ENCODE measurements around the gene AHR.

AHR gene

DNA sequence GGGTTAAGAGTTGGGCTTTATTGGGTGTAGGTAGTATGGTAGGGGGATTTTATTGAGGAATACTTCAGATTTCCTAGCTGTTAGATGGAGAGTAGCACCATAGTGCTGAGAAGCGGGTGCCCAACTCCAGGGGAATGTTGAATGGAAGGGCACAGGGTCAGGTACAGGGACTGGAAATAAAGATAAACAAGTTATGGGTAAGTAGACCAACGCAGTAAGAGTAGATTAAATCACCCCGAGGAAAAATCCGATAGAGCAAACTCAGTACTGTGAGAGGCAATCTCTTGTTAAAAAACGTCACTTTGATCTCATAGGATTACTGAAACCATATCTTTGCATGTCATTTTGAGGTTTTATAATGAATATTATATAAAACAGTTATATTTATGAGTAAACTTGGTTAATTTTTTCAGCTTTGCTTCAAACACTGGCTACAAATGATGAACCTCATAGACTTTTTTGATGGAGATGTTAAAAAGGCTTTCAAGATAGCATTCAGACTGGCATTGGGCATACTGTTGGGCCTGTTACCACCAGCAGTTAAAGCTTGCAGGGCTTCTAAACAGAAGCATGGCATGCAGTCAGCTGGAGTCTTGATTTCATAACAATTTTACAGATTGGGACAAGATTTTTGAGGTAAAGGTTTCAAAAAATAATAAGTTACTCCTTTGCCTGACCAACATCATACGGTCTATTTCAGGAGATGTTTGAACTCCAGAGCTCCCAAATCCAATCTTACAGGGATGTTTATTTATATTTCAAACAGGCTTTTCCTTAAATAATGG, 7.1 kb downstream of the AHR start:
- DNase-seq: no peak

DNA sequence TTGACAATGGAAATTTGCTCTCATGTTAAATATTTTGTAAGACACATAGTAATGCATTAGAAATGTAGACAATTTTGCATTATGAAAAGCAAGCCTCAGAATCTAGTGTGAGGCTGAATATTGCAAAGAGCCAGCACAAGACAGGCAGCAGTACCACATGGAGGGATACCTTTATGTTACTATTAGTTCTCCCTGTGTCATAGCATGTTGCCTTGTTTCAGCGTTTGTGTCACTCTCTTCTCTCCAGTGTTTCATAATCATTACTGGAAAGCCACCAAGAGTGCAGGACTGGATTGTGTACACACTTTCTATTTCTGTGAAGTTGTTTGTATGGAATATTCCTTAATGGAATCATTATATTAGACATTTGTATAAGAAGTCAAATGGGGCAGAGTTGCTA, 8.5 kb downstream of the AHR start:
- no peak for DNase-seq

DNA sequence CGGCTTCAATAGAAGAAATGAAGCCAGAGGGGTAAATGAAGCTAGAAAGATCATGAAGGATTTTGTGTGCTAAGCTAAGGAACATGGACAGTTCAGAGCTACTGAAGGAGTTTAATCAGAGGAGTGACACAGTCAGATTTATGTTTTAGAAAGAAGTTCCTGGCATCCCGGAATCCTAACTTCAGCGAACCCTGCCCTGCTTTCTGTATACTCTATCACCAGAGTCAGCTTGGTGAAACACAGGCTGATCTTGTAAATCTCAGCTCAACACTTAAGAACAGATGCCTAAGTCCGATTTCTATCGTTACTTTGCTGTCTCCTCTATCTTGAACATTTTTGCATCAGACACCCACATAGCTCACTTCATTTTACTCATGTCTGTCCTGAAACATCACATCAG, 9.1 kb downstream of the AHR start:
- no peak for DNase-seq

DNA sequence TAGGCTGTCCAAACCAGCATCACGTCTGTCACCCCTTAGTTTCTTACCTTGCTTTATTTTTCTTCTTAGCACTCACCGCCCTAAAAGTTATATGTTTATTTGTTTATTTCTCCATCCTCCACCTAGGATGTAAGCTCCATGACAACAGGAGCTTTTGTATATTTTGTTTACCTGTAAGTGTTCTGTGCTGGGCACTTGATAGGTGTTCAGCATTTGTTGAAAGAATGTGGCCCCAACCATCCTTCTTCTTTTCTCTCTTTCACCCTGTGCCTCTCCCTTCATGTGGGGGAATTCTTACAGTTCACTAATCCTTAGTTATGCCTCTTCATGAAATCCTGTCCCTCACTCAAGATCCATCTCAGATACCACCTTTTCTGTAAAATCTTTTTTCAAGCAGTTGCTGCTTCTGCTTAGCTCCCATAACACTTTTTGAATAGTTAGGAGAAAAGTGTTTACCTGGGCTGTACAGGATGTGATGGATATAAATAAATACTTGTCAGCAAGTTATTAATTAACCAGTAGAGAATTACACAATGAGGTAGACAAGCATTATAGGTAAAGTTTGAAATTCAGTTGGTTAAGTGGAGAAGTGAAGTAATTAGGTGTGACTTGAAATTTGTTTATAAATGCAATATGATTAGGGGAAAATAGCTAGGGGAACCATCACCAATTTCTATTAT, 9.7 kb downstream of the AHR start:
- DNase-seq: no peak

DNA sequence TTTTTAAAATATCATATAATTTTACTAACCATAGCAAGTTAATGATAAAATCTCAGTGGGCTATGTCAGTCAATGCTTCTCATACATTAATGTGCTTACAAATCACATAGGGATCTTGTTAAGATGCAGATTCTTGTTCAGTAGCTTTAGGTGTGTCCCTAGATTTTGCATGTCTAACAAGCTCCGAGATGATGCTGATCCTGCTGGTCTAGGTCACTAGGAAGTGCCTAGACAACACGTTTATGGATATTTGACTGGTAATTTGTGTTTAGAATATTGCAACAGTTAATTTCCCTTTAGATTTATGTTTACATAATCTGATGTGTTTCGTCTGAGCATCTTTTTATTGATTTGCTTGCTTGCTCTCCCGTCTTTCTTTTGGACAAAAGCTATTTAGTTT, 12.7 kb downstream of the AHR start:
- no peak for DNase-seq

DNA sequence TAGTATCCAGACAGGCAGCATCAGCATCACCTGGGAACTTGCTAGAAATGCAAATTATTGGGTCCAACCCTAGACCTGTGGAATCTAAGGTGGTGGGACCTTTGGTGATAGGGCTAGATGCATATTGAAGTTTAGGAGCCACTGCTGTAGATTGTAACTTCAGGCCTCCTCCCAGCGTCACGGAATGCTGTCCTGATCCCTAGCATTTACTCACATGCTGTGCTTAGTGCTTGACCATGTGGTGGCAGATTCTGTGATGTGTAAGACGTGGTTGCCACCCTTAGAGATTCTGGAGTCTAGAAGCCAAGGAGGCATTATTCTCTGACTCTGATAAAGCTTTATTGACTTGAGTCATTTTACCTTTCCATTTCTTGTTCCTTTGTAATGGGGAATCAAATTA, 13.5 kb downstream of the AHR start:
- no peak for DNase-seq

DNA sequence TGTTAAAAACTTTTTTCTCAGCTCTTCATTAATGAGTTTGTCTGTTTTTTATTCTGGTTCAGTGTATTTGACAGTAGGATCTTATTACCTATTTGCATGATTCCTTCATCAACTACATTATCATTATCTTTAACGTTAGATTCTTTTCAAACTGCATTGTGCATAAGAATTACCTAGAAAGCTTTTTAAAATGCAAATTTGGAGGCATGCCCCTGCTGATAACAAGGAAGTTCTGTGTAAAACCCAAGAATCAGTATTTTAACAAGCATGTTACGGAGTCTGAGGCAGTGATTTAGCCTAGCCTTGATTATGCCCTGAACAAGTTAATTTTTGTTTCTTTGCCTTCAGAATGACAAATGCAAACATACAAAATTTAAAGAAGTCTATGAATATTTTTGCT, 14.2 kb downstream of the AHR start:
- no peak for DNase-seq

DNA sequence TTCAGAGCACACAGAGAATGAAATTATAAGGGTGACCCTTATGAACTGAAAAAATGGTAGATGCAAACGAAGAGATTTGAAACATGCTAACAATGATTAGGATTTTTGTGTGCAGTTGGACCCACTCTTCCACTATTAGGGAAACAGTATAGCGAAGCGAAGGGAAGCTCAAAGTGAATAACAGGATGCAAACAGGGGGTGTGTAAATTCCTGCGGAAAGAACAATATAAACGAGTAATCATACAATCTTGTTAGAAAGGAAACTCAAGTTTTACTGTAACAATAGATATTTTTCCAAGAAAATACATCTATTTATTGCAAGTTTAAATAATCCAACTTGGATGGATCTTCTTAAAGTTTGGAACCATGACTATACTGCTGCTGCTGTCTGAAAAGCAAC, 14.7 kb downstream of the AHR start:
- DNase-seq: no peak

DNA sequence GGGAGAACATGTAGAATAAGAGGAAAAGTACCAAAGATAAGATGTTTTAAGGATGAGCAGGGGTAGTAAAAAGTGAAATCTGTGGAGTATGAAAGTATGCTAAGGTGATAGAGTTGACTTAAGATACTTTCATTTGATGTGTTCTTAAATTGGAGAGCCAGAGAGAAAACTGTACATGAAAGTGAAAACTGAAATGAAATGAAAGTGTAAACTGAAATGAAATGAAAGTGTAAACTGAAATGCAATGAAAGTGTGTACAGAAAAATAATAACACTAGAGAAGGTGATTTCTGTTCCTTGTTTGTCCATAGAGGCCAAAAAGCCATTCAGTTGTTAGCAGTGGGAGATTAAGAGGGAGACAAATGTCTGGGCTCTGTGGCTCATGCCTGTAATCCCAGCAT, 17.5 kb downstream of the AHR start:
- no peak for DNase-seq

DNA sequence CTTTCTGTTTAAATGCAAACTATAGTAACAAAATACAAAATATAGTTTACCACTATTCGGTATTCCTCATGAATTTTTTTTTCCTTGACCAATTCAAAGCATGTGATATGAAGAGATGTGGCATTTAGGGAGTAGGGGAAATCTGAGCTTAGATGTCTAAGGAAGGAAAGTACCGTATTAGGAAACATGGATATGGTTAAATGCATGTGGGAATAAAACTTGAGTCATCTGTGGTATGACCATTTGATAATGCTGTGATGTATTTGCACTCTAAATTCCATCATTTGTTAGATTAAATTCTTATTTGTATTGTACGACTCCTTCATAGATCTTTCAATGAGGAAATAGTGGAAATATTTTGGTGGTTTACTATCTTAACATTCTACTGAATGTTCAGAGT, 19.7 kb downstream of the AHR start:
- DNase-seq: no peak

DNA sequence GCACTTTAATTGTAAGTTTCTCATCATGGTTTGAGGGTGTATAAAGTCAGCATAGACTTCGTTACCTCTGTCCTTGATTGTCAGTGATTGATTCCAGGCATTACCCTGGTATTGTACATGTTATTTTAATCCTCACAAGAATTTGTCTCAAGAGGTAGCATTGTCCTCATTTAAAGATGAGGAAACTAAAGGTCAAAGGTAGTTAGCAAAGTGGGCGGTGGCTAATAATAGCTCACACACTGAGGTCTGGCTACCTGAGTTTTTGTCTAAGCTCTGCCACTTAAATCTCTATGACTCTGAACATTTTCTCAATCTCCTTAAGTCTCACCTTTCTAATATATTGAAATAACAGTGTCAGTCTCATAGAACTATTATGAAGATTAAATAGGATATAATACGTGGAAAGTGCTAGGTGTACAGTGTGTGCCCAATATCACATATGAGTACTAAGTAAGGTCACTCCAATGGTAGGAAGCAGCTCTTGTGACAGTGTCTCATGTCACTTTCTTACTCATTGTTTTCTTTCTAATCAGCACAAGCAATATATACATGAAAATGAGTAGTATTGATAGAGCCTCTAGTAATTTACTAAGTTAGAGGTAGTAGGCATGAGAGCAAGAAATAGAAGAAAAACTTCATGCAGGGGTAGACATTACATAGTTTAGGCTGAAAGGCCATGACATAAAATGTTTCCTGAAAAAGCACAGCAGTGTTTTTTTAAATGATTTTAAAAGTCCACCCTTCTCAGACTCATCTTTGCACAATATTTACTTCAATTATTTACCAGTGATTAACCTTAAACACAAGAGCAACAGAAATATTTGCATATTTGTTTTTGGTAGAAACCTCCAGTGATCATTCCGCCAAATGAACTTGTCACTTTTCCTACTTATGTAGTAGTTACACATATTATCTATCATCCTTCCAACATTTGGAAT, 21.0 kb downstream of the AHR start:
- no peak for DNase-seq

DNA sequence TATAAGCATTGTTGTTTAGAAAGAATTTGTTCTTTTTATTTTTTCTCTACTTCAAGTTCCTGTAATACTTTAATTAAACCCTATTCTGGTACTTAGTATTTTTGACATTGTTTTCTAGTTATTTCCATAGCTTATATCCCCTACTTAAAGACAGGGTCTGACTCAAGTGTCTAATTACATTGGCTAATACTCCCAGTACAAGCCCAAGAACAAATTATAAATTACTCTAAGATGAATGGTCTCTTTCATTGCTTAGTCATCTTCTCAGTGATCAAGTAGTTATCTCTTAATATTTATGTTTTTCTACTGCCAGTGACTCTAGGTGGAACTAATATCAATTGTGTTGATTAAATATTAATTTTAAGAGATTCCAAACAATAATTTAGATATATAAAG, 21.6 kb downstream of the AHR start:
- no peak for DNase-seq

DNA sequence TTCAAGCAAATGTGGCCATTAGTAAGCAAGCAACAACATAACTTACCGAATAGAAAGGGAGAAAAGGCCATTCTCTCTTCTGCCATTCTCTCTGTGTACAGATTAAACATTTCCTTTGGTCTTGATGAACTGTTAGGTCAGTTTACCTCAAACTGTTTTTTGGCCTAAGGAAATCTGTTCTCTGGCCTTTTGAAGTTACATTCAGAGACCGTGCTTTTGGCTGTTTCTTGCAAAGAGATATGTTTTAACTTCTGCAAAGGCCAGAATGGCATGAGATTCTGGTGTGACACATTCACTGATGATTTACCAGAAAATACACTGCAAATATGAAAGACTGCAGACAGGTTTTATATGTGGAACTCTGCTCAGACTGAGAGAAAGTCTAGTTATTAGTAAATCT, 22.2 kb downstream of the AHR start:
- DNase-seq: no peak

DNA sequence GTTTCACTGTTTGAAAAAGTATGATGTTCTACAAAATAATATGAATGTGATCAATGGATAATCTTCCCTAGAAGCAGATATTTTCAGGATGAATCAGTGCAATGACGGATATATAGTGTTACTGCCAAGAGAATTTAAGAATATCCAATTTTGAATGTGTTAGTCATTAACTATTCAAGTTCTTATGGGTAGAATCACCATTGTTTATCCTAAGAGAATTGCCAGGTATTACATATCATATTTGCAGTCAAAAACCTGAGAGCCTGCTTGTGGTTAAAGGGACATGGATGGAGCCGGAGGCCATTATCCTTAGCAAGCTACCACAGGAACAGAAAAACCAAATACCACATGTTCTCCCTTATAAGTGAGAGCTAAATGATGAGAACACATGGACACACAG, 26.9 kb downstream of the AHR start:
- no peak for DNase-seq

DNA sequence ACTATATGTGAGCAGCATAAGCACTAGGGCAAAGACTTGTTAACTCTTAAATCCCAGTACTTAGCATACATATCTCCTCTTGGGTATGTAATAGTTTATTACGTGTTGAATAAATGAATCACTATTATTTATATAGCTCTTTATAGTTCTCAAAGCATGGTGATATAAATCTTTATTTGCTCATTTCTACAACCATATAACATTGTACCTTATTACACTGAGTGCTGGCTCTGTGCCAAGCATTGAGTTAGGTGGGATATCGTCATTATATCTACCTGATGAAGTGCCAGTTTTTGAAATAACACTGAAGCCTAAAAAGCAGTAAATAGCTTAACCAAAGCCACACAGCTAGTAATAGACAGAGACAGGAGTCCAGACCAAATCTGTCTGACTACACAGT, 27.9 kb downstream of the AHR start:
- no peak for DNase-seq

DNA sequence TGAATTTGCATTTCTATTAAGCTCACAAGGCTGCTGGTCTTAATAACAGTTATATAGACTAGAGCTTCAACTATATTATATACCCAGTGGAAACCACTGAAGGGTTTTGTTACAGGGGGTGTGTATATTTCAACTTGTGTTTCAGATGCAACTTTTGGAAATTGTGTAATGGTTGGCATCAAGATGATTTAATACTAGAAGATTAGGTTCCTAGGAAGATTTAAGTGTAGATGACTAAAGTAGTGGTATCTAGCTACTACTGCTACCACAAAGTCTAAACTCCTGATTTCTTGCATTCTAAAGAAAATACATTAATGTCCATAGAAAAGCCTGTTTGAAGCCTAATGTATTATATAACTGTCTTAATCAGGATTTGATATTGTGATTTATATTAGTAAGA, 30.2 kb downstream of the AHR start:
- DNase-seq: no peak

DNA sequence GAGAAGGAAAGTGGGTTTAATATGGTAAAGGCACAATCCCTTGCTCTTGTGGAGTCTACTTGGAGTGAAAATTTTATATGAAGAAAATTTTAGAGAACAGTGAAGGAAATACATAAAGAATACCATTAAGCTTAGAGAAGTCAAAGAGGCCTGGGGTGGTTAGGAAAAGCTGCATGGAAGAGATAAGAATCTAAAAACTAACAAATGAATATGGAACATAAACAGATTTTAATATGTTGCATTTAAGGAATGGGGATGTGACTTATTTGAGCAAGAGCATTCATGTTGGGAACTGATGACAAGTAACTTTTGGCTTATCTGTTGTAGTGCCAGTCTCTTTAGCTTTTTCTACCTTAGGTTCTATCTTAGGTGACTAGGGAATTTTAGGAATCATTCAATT, 31.0 kb downstream of the AHR start:
- DNase-seq: no peak

DNA sequence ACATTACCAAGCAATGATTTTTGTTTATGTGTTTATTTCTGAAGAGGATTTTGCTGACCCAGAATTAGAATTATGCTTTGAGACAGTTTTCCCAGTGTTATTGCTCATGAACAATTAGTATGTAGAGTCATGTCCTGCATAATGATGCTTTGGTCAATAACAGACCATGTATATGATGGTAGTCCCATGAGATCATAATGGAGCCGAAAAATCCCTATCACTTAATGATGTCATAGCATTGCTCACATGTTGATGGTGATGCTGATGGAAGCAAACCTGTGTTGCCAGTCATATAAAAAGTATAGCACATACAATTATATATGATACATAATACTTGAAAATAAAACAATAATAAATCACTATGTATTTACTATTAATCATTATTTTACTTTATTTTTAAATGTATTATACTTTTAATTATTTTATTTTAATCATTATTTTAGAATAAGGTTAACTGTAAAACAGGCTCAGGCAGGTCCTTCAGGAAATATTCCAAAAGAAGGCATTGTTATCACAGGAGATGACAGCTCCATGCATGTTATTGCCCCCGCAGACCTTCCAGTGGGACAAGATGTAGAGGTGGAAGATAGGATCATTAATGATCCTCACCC, 33.5 kb downstream of the AHR start:
- DNase-seq: no peak

DNA sequence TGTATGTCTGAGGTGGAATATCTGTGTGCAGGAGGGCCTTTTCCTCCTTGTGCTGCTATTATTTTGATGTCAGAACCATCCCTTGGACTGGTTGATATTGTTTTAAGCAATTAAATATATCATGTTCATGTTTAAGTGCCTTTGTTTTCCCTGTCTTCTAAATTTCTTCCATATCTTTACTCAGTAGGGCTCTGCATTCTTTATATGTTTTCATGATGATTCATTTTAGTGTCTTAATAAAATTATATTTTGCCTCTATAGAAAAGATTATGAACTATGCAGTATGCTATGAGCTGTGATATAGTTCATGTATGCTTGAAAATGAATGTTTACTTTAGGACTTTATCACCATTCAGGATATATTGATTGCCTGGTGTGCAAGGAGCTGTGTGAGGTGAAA, 34.8 kb downstream of the AHR start:
- DNase-seq: no peak

DNA sequence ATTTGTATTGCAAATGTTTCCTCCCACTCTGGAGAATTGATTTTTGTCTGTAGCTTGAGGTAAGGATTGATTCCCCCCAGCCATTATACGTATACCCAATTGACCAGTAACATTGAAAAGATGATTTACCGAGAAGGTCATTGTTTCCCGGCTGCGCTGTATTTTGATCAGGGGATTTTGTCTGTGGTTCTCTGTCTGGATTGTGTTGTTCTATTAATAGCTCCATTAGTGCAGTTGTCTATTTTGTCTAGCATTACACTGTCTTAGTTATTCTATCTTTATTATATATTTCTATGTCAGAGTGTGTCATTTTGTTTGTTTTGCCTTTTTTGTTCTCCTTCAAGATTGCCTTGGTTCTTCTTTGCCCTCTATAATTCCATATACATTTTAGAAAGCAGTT, 37.7 kb downstream of the AHR start:
- no peak for DNase-seq

DNA sequence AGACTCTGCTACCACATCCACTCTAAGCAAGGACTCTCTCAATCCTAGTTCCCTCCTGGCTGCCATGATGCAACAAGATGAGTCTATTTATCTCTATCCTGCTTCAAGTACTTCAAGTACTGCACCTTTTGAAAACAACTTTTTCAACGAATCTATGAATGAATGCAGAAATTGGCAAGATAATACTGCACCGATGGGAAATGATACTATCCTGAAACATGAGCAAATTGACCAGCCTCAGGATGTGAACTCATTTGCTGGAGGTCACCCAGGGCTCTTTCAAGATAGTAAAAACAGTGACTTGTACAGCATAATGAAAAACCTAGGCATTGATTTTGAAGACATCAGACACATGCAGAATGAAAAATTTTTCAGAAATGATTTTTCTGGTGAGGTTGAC, 40.7 kb downstream of the AHR start:
- DNase-seq: no peak

DNA sequence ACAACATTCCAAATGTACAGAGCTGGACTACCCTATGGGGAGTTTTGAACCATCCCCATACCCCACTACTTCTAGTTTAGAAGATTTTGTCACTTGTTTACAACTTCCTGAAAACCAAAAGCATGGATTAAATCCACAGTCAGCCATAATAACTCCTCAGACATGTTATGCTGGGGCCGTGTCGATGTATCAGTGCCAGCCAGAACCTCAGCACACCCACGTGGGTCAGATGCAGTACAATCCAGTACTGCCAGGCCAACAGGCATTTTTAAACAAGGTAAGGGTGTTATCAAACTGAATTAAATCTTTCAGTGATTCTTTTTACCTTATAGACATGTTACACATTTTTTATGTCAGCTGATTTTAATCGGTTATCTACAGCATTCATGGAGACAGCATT, 41.5 kb downstream of the AHR start:
- DNase-seq: no peak

DNA sequence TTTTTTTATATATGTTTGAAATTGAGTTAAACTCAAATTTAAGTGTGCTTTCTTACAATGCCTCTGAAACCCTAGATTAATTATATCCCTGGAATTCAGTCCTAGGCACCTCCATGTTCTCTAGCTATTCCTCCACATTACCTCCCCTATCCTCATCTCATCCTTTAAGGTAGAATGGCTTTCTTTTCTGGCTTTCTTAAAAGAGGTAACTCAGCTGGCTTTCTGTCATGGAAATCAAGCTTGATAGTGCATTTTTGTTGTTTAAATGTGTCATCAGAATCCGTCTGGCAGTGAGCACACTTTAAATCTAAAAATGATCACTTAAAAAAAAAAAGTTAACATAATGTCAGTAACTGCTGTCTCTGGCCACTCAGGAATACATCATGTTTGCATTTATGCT, 42.2 kb downstream of the AHR start:
- DNase-seq: no peak
